HL-60 (cell line): ENCODE measurements around the gene C2CD4D.

ENCODE experiments used
- DNase-seq, 2 experiments: peaks; one replicate each; pipeline ENCODE4 v3.0.0-alpha.2; 2010 to 2020; ENCODE audit warnings: low read depth in 1 of 2, low spot score in 1 of 2
- H3K27ac ChIP-seq: fragments of 250-450 bp; sonication (Bioruptor Pico); replicated peaks from 2 replicates; pipeline ENCODE4 v1.5.1; 2020; ENCODE audit warnings: mild to moderate bottlenecking, moderate library complexity
- H3K27me3 ChIP-seq: fragments of 250-450 bp; sonication (Bioruptor Pico); 2 replicates; pipeline ENCODE4 v1.5.1; 2021; ENCODE audit warnings: mild to moderate bottlenecking, moderate library complexity; ENCODE audit not compliant: insufficient read depth, poor library complexity, severe bottlenecking
- H3K4me3 ChIP-seq: replicated peaks from 2 replicates; pipeline ENCODE4 v1.5.1; 2011; ENCODE audit warnings: mild to moderate bottlenecking, control low read depth, low read length; ENCODE audit not compliant: insufficient read depth
- CTCF ChIP-seq: IDR thresholded peaks from one replicate; pipeline ENCODE4 v1.5.1; 2011; ENCODE audit warnings: low read length, control low read depth, inconsistent platforms; ENCODE audit not compliant: insufficient read depth
- GABPA ChIP-seq: IDR thresholded peaks from 2 replicates; pipeline ENCODE4 v1.6.1; 2012; ENCODE audit warnings: low read depth
- POLR2AphosphoS5 ChIP-seq: IDR thresholded peaks from 2 replicates; pipeline ENCODE4 v1.6.1; 2012; ENCODE audit warnings: low read depth
- SPI1 ChIP-seq: IDR thresholded peaks from 2 replicates; pipeline ENCODE4 v1.6.1; 2012; ENCODE audit warnings: low read depth, mild to moderate bottlenecking, borderline replicate concordance
- TF ChIP-seq, protein P1 (sequence below): IDR thresholded peaks from 2 replicates; pipeline ENCODE4 v1.6.1; 2012; ENCODE audit warnings: low read depth; ENCODE audit not compliant: insufficient replicate concordance

The C2CD4D gene

DNA sequence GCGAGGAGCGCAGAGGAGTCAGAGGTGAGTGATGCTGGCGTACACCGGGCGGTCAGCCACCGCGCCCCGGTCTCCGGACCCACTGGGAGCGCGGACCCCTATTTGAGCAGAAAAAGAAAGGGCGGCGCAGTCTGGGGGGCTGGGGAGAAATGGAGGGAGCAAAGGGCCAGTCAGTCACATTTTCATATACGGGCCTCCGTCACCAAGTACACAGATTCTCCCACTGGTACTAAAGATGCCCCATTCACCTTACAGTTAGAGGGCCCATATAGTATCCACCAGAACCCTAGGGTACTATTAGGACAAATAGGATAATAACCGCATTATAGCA, 573 bp downstream of the C2CD4D start:
- Histone ChIP-seq H3K27me3 (peaks cover 31% of the 10 kb centered on the region), H3K4me3 (0 out of 2 replicates have a peak overlapping the region, but pooled peaks have one; percentile 23), H3K27ac (no peak overlapping the region)
- no peak for TF ChIP-seq SPI1
- no peak for TF ChIP-seq POLR2AphosphoS5
- no peak for TF ChIP-seq GABPA
- TF ChIP-seq, protein P1, sequence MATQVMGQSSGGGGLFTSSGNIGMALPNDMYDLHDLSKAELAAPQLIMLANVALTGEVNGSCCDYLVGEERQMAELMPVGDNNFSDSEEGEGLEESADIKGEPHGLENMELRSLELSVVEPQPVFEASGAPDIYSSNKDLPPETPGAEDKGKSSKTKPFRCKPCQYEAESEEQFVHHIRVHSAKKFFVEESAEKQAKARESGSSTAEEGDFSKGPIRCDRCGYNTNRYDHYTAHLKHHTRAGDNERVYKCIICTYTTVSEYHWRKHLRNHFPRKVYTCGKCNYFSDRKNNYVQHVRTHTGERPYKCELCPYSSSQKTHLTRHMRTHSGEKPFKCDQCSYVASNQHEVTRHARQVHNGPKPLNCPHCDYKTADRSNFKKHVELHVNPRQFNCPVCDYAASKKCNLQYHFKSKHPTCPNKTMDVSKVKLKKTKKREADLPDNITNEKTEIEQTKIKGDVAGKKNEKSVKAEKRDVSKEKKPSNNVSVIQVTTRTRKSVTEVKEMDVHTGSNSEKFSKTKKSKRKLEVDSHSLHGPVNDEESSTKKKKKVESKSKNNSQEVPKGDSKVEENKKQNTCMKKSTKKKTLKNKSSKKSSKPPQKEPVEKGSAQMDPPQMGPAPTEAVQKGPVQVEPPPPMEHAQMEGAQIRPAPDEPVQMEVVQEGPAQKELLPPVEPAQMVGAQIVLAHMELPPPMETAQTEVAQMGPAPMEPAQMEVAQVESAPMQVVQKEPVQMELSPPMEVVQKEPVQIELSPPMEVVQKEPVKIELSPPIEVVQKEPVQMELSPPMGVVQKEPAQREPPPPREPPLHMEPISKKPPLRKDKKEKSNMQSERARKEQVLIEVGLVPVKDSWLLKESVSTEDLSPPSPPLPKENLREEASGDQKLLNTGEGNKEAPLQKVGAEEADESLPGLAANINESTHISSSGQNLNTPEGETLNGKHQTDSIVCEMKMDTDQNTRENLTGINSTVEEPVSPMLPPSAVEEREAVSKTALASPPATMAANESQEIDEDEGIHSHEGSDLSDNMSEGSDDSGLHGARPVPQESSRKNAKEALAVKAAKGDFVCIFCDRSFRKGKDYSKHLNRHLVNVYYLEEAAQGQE = no peak
- TF ChIP-seq CTCF = no peak
- no peak for DNase-seq

GRCh38 chr1:151838222-151839081, 1.2 kb downstream of the C2CD4D start:
- DNase-seq = no peak
- H3K27me3 ChIP-seq = peaks cover 31% of the 10 kb centered on the region
- H3K4me3 ChIP-seq = peak overlapping the region; percentile 23
- H3K27ac ChIP-seq = no peak overlapping the region
- no peak for TF ChIP-seq CTCF
- TF ChIP-seq SPI1 = no peak
- TF ChIP-seq, protein P1 = no peak
- no peak for TF ChIP-seq GABPA
- no peak for TF ChIP-seq POLR2AphosphoS5

- no peak for TF ChIP-seq SPI1
- TF ChIP-seq GABPA = no peak
- TF ChIP-seq, protein P1 = no peak
- H3K27me3 ChIP-seq = peaks cover 31% of the 10 kb centered on the region
Observed at GRCh38 chr1:151837884-151838221, 1.8 kb downstream of the C2CD4D start.

More at GRCh38 chr1:151837884-151838221, 1.8 kb downstream of the C2CD4D start:
- no peak for DNase-seq
- H3K4me3 ChIP-seq = no peak overlapping the region
- no peak overlapping the region for H3K27ac ChIP-seq
